ENCODE data around the gene RNU7-1. TPM values are rescaled to one million over a fixed set of nuclear protein-coding genes. Genes with fewer than 3 reads are reported as not detected.

The RNU7-1 gene
- total RNA-seq, 2 donors from 2014 or later, result not detected

DNA sequence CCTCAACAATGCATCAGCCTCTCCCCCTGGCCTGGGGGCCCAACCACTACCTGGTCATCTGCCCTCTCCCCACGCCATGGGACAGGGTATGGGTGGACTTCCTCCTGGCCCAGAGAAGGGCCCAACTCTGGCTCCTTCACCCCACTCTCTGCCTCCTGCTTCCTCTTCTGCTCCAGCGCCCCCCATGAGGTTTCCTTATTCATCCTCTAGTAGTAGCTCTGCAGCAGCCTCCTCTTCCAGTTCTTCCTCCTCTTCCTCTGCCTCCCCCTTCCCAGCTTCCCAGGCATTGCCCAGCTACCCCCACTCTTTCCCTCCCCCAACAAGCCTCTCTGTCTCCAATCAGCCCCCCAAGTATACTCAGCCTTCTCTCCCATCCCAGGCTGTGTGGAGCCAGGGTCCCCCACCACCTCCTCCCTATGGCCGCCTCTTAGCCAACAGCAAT, 7.4 kb upstream of the RNU7-1 start:
- Histone ChIP-seq H3K27ac (peak overlapping the region; percentile 76 to 80), H3K27me3 (replicated peaks; ENCODE audit: insufficient read depth) (no peaks in the 10 kb centered on the region), H3K9me3 (no peaks in the 10 kb centered on the region), H3K36me3 (peaks cover 23% of the 10 kb centered on the region), H3K4me1 (ENCODE audit: control insufficient read depth in 1 of 2, low read depth in 2 of 2) (peaks cover 17 to 56% of the 10 kb centered on the region in 2 donors), H3K4me3 (no peak overlapping the region)
- ATAC-seq (ENCODE audit: insufficient number of reproducible peaks, low FRiP score, low read depth) (no peak), DNase-seq (ENCODE audit: low spot score) (no peak)
- TF ChIP-seq, protein P1, sequence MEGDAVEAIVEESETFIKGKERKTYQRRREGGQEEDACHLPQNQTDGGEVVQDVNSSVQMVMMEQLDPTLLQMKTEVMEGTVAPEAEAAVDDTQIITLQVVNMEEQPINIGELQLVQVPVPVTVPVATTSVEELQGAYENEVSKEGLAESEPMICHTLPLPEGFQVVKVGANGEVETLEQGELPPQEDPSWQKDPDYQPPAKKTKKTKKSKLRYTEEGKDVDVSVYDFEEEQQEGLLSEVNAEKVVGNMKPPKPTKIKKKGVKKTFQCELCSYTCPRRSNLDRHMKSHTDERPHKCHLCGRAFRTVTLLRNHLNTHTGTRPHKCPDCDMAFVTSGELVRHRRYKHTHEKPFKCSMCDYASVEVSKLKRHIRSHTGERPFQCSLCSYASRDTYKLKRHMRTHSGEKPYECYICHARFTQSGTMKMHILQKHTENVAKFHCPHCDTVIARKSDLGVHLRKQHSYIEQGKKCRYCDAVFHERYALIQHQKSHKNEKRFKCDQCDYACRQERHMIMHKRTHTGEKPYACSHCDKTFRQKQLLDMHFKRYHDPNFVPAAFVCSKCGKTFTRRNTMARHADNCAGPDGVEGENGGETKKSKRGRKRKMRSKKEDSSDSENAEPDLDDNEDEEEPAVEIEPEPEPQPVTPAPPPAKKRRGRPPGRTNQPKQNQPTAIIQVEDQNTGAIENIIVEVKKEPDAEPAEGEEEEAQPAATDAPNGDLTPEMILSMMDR (IDR thresholded peaks at IDR 0.05), result no peak

GRCh38 chr12:6936636-6937480, 6.8 kb upstream of the RNU7-1 start:
- H3K36me3 ChIP-seq, result peaks cover 23% of the 10 kb centered on the region
- peak overlapping the region; percentile 76 to 80 for H3K27ac ChIP-seq
- DNase-seq (ENCODE audit: low spot score), result no peak
- ATAC-seq (ENCODE audit: insufficient number of reproducible peaks, low FRiP score, low read depth), result no peak
- TF ChIP-seq, protein P1 (IDR thresholded peaks at IDR 0.05), result no peak
- peaks cover 13 to 50% of the 10 kb centered on the region in 2 donors for H3K4me1 ChIP-seq (ENCODE audit: control insufficient read depth in 1 of 2, low read depth in 2 of 2)
- no peaks in the 10 kb centered on the region for H3K9me3 ChIP-seq
- H3K4me3 ChIP-seq, result peak overlapping the region; percentile 79
- no peaks in the 10 kb centered on the region for H3K27me3 ChIP-seq (replicated peaks; ENCODE audit: insufficient read depth)

DNA sequence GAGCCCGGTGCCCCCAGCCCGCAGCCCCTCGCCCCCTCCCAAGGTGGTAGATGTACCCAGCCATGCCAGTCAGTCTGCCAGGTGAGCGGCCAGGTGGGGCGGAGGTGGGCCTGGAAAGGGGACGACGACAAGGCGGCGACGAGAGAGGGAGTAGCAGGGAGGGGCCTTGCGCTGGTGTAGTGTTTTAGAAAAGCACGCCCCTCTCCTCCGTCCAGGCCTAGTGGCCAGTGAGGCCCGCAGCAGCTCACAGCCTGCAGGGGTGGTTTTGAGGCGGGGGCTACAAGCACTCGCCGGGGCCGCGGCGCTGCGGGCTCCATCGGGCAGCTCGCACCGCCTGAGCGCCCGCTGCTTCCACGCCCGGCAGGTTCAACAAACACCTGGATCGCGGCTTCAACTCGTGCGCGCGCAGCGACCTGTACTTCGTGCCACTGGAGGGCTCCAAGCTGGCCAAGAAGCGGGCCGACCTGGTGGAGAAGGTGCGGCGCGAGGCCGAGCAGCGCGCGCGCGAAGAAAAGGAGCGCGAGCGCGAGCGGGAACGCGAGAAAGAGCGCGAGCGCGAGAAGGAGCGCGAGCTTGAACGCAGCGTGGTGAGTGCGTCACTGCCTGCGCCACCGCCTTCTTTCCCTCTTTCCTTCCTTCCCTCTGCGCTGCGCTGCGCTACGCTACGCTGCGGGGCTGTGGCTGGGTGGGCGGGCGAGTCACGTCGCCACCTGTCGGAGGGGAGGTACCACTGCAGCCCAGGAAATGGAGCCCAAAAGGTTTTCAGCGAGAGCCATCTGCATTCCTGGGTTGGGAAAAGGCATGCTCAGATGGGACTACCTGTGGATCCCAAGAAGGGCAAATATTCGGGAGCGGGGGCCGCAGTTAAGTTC, 5.9 kb upstream of the RNU7-1 start:
- peaks cover 10 to 42% of the 10 kb centered on the region in 2 donors for H3K4me1 ChIP-seq (ENCODE audit: control insufficient read depth in 1 of 2, low read depth in 2 of 2)
- H3K9me3 ChIP-seq, result no peaks in the 10 kb centered on the region
- H3K27me3 ChIP-seq (replicated peaks; ENCODE audit: insufficient read depth), result no peaks in the 10 kb centered on the region
- ATAC-seq (ENCODE audit: insufficient number of reproducible peaks, low FRiP score, low read depth) (peak; percentile 82), DNase-seq (ENCODE audit: low spot score) (no peak)
- H3K36me3 ChIP-seq, result peaks cover 23% of the 10 kb centered on the region
- TF ChIP-seq, protein P1 (IDR thresholded peaks at IDR 0.05), result peak; percentile 94
- peak overlapping the region; percentile 76 to 80 for H3K27ac ChIP-seq
- peak overlapping the region; percentile 79 for H3K4me3 ChIP-seq

GRCh38 chr12:6938353-6939190, 5.0 kb upstream of the RNU7-1 start:
- DNase-seq (ENCODE audit: low spot score), result no peak
- H3K4me3 ChIP-seq, result peak overlapping the region; percentile 79
- H3K9me3 ChIP-seq, result no peaks in the 10 kb centered on the region
- peak overlapping the region; percentile 13 to 76 for H3K27ac ChIP-seq
- H3K4me1 ChIP-seq (ENCODE audit: control insufficient read depth in 1 of 2, low read depth in 2 of 2), result peaks cover 15 to 41% of the 10 kb centered on the region in 2 donors
- TF ChIP-seq, protein P1 (IDR thresholded peaks at IDR 0.05), result no peak
- peaks cover 20% of the 10 kb centered on the region for H3K36me3 ChIP-seq
- no peak for ATAC-seq (ENCODE audit: insufficient number of reproducible peaks, low FRiP score, low read depth)
- no peaks in the 10 kb centered on the region for H3K27me3 ChIP-seq (replicated peaks; ENCODE audit: insufficient read depth)
